Suprapubic skin (tissue), 4 donors: ENCODE results near the gene CUL1. TPM values are rescaled to one million over a fixed set of nuclear protein-coding genes. Genes with fewer than 3 reads are reported as not detected.

ENCODE experiments used
- DNase-seq, 2 donors: peaks; one replicate each; pipeline ENCODE4 v3.0.0-alpha.2; 2019; ENCODE audit warnings: low spot score in 2 of 2
- H3K27ac ChIP-seq: fragments of 200-600 bp; sonication (generic); one replicate; pipeline ENCODE4 v1.5.1; 2019
- H3K27me3 ChIP-seq: fragments of 200-600 bp; sonication (generic); one replicate; pipeline ENCODE4 v1.5.1; 2019
- H3K36me3 ChIP-seq: fragments of 200-600 bp; sonication (generic); one replicate; pipeline ENCODE4 v1.5.1; 2019
- H3K4me1 ChIP-seq: fragments of 200-600 bp; sonication (generic); one replicate; pipeline ENCODE4 v1.5.1; 2019
- H3K4me3 ChIP-seq: fragments of 200-600 bp; sonication (generic); one replicate; pipeline ENCODE4 v1.5.1; 2019; ENCODE audit warnings: mild to moderate bottlenecking
- H3K9me3 ChIP-seq: fragments of 200-600 bp; sonication (generic); one replicate; pipeline ENCODE4 v1.5.1; 2019
- EP300 ChIP-seq: sonication (generic); formaldehyde crosslinking; IDR thresholded peaks from one replicate; pipeline ENCODE4 v1.6.1; 2017; ENCODE audit warnings: antibody characterized with exemption
- POLR2A ChIP-seq, 2 donors: fragments of 450-650 bp; IDR thresholded peaks; one replicate each; pipeline ENCODE4 v1.6.1; 2017; ENCODE audit warnings: antibody characterized with exemption in 2 of 2, mild to moderate bottlenecking in 2 of 2, moderate library complexity in 2 of 2
- POLR2AphosphoS5 ChIP-seq, 3 donors: sonication (generic); formaldehyde crosslinking; IDR thresholded peaks; one replicate each; pipeline ENCODE4 v1.6.1; 2017; ENCODE audit warnings: antibody characterized with exemption in 3 of 3
- WGBS: methylation state at CpG from one replicate; pipeline ENCODE4 v1.1.5; 2018; 5-methylcytosine and 5-hydroxymethylcytosine counted together
- total RNA-seq, 4 donors: library from RNA; depleted of rRNA; stranded (reverse); fragments of >200 nt; gene quantifications; one replicate each; pipeline ENCODE4 v1.1.0, GENCODE V29; 2016
- TF ChIP-seq, protein P1 (sequence below), 2 donors: fragments of 200-600 bp in 1 of 2; fragments of 450-650 bp in 1 of 2; sonication (generic) in 1 of 2; IDR thresholded peaks; one replicate each; pipeline ENCODE4 v1.5.1; 2016 to 2019; ENCODE audit warnings: antibody characterized with exemption in 2 of 2, mild to moderate bottlenecking in 1 of 2, moderate library complexity in 1 of 2

The CUL1 gene
- total RNA-seq, 4 donors from 2014 or later, result 49.6 to 63.0 (median 56.6) TPM

DNA sequence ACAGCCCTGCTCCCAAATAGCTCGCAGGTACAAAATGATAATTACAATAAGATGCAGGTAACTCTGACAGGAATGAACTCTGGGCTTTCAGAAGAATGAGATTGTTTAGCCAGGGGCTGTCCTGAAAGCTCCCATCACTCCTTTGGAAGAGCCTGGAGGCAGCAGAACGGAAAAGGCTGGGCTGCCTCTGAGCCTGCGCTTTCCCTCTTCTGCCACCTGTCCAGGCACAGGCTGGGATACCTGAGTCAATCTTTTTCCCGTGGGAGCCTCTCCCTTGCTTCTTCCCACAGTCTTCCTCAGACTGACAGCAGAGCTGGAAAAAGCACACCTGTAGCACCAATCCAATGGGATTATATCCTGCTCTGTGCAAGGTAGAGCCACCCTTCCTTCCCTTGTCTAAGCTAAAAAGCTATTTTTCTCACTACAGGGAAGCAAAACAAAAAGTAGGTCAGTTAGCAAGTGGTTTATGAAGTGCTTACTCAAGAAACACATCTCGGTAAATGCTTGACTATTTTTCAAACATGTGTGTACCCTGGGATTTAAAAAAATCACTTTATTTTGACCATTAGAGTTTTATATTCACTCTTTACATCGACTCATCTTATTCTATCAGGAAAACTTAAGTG, 12.3 kb upstream of the CUL1 start:
- Histone ChIP-seq H3K4me3 (no peak overlapping the region), H3K27ac (no peak overlapping the region), H3K4me1 (no peaks in the 10 kb centered on the region), H3K27me3 (no peaks in the 10 kb centered on the region), H3K36me3 (no peaks in the 10 kb centered on the region), H3K9me3 (no peaks in the 10 kb centered on the region)
- TF ChIP-seq POLR2AphosphoS5 (IDR thresholded peaks at IDR 0.05) (no peak), EP300 (no peak), POLR2A (IDR thresholded peaks at IDR 0.05) (no peak)
- TF ChIP-seq, protein P1, sequence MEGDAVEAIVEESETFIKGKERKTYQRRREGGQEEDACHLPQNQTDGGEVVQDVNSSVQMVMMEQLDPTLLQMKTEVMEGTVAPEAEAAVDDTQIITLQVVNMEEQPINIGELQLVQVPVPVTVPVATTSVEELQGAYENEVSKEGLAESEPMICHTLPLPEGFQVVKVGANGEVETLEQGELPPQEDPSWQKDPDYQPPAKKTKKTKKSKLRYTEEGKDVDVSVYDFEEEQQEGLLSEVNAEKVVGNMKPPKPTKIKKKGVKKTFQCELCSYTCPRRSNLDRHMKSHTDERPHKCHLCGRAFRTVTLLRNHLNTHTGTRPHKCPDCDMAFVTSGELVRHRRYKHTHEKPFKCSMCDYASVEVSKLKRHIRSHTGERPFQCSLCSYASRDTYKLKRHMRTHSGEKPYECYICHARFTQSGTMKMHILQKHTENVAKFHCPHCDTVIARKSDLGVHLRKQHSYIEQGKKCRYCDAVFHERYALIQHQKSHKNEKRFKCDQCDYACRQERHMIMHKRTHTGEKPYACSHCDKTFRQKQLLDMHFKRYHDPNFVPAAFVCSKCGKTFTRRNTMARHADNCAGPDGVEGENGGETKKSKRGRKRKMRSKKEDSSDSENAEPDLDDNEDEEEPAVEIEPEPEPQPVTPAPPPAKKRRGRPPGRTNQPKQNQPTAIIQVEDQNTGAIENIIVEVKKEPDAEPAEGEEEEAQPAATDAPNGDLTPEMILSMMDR (IDR thresholded peaks at IDR 0.05), result no peak
- WGBS, result 73% methylated on average over 6 of the region's 6 CpGs
- no peak for DNase-seq

DNA sequence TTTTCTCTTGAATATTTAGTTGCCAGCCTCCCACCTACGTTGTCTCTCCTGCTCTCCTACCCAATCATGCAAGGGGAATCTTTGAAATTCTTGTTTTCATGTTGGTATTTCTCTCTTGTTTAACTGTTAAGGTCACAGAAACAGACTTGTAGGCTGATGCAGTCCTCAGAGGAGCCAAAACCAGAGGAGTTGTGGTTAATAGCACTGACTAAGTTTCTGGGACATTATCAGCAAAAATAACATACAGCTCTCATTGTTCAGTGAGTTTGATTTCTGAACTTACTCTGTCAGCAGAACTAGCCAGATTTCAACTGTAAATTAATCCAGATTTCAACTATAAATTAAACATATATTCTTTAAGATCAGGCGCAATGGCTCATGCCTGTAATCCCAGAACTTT, 11.1 kb upstream of the CUL1 start:
- Histone ChIP-seq H3K36me3 (no peaks in the 10 kb centered on the region), H3K4me1 (no peaks in the 10 kb centered on the region), H3K9me3 (no peaks in the 10 kb centered on the region), H3K27me3 (no peaks in the 10 kb centered on the region), H3K4me3 (no peak overlapping the region), H3K27ac (no peak overlapping the region)
- WGBS, result 92% methylated on average over 2 of the region's 2 CpGs
- no peak for DNase-seq
- TF ChIP-seq EP300, result no peak
- TF ChIP-seq POLR2AphosphoS5 (IDR thresholded peaks at IDR 0.05), result no peak
- TF ChIP-seq, protein P1 (IDR thresholded peaks at IDR 0.05), result no peak

DNA sequence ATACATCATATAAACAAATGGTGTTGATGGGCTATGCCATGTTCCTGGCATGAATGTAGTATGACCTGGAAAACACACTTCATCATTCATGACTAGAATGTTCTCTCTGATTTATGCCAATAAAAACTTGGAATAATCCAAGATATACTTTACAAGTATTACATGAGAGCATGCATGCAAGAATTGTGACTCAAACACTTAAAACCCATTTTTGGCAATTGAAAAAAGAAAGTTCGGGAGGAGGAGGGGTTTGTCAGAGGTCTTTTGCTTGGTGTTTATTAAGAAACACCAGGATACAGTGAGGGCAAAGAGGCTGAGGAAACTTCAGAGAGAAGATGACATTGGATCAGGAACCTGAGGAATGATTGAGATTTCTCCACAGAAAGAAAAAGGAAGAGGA, 10.2 kb upstream of the CUL1 start:
- no peak overlapping the region for H3K4me3 ChIP-seq
- 37% methylated on average over 1 of the region's 1 CpG for WGBS

DNA sequence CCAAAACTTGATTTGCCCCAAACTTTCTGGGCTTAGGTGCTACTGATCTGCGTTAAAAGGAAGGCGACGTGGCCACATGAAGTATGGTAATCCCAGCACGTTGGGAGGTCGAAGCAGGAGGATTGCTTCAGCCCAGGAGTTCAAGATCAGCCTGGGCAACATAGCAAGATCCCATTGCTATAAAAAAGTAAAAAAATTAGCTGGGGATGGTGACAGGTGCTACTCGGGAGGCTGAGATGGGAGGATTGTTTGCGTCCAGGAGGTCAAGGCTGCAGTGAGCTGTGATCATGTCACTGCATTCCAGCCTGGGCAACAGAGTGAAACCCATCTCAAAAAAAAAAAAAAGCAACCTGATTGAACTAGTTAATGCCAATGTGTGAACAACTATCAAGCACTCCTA, 5.1 kb upstream of the CUL1 start:
- no peaks in the 10 kb centered on the region for H3K27me3 ChIP-seq
- H3K4me1 ChIP-seq, result peaks cover 6% of the 10 kb centered on the region
- H3K9me3 ChIP-seq, result no peaks in the 10 kb centered on the region
- no peak for TF ChIP-seq POLR2AphosphoS5 (IDR thresholded peaks at IDR 0.05)
- TF ChIP-seq, protein P1 (IDR thresholded peaks at IDR 0.05), result no peak
- no peak for TF ChIP-seq EP300
- no peak for TF ChIP-seq POLR2A (IDR thresholded peaks at IDR 0.05)
- H3K4me3 ChIP-seq, result no peak overlapping the region
- 97% methylated on average over 7 of the region's 7 CpGs for WGBS
- no peak overlapping the region for H3K27ac ChIP-seq
- no peak for DNase-seq
- H3K36me3 ChIP-seq, result no peaks in the 10 kb centered on the region

More for the DNA sequence above, 10.2 kb upstream of the CUL1 start:
- Histone ChIP-seq H3K9me3 (no peaks in the 10 kb centered on the region), H3K4me1 (no peaks in the 10 kb centered on the region), H3K36me3 (no peaks in the 10 kb centered on the region), H3K27me3 (no peaks in the 10 kb centered on the region), H3K27ac (no peak overlapping the region)
- no peak for DNase-seq
- TF ChIP-seq, protein P1 (IDR thresholded peaks at IDR 0.05), result no peak
- TF ChIP-seq POLR2A (IDR thresholded peaks at IDR 0.05), result no peak
- TF ChIP-seq EP300, result no peak
- no peak for TF ChIP-seq POLR2AphosphoS5 (IDR thresholded peaks at IDR 0.05)

DNA sequence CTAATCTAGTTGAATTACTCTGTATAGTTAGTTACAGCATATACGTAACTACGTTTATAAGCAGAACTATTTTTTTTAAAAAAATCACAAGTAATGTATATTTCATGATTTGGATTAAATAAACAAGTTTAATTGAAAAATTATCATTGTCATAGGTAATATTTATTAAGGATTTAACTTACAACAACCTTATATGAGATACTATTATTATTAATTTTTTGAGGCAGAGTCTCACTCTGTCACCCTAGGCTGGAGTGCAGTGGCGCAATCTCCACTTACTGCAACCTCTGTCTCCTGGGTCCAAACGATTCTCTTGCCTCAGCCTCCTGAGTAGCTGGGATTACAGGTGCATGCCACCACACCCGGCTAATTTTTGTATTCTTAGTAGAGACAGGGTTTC, 4.1 kb upstream of the CUL1 start:
- no peak for TF ChIP-seq EP300
- no peak for TF ChIP-seq POLR2A (IDR thresholded peaks at IDR 0.05)
- TF ChIP-seq, protein P1 (IDR thresholded peaks at IDR 0.05), result no peak
- no peak for TF ChIP-seq POLR2AphosphoS5 (IDR thresholded peaks at IDR 0.05)
- DNase-seq, result no peak
- Histone ChIP-seq H3K4me1 (peaks cover 6% of the 10 kb centered on the region), H3K36me3 (no peaks in the 10 kb centered on the region), H3K4me3 (no peak overlapping the region), H3K9me3 (no peaks in the 10 kb centered on the region), H3K27ac (no peak overlapping the region), H3K27me3 (no peaks in the 10 kb centered on the region)
- 90% methylated on average over 5 of the region's 5 CpGs for WGBS
